Glutamatergic neuron (in vitro differentiated cells): ENCODE measurements around the gene AP2B1. TPM values are rescaled to one million over a fixed set of nuclear protein-coding genes. Genes with fewer than 3 reads are reported as not detected.

Experiments
- DNase-seq: peaks from one replicate; pipeline ENCODE4 v3.0.0; 2022
- H3K27ac Mint-ChIP-seq: one replicate; pipeline ENCODE4 v1.8.0; 2020; ENCODE audit warnings: mild to moderate bottlenecking, mixed read lengths, inconsistent platforms; ENCODE audit not compliant: unreplicated experiment
- H3K27me3 Mint-ChIP-seq: one replicate; pipeline ENCODE4 v1.8.0; 2020; ENCODE audit warnings: mild to moderate bottlenecking, moderate library complexity, mixed read lengths, inconsistent platforms; ENCODE audit not compliant: unreplicated experiment
- H3K36me3 Mint-ChIP-seq: one replicate; pipeline ENCODE4 v1.8.0; 2020; ENCODE audit warnings: mild to moderate bottlenecking, mixed read lengths, inconsistent platforms; ENCODE audit not compliant: unreplicated experiment
- H3K4me1 Mint-ChIP-seq: one replicate; pipeline ENCODE4 v1.8.0; 2020; ENCODE audit warnings: mild to moderate bottlenecking, low read depth, mixed read lengths, inconsistent platforms; ENCODE audit not compliant: unreplicated experiment
- H3K4me3 Mint-ChIP-seq: one replicate; pipeline ENCODE4 v1.8.0; 2020; ENCODE audit warnings: mild to moderate bottlenecking, mixed read lengths, inconsistent platforms; ENCODE audit not compliant: unreplicated experiment
- H3K9me3 Mint-ChIP-seq: one replicate; pipeline ENCODE4 v1.8.0; 2020; ENCODE audit warnings: mild to moderate bottlenecking, moderate library complexity, mixed read lengths, inconsistent platforms; ENCODE audit not compliant: unreplicated experiment
- CTCF ChIP-seq: fragments of 200-600 bp; sonication (generic); IDR thresholded peaks from one replicate; pipeline ENCODE4 v1.5.0; 2021; ENCODE audit not compliant: partially characterized antibody, unreplicated experiment
- total RNA-seq: library from RNA; stranded (reverse); fragmentation: NEBNext Ultra II Directional; extraction: Animal tissue kit (Norgen Biotek cat#: 25700); gene quantifications from one replicate; pipeline ENCODE4 v1.2.1, GENCODE V29; 2021; ENCODE audit not compliant: unreplicated experiment

The AP2B1 gene
- total RNA-seq, 1 donor from 2014 or later, result 316 TPM

- Mint-ChIP-seq H3K4me3 (no peak overlapping the region), H3K27me3 (no peaks in the 10 kb centered on the region), H3K36me3 (peaks cover 4% of the 10 kb centered on the region), H3K4me1 (peaks cover 17% of the 10 kb centered on the region), H3K9me3 (peaks cover 2% of the 10 kb centered on the region), H3K27ac (no peak overlapping the region)
- TF ChIP-seq CTCF, result no peak
- no peak for DNase-seq
Observed at GRCh38 chr17:35726953-35727460, 139.9 kb downstream of the AP2B1 start.

GRCh38 chr17:35727635-35728034 is 140.5 kb downstream of the AP2B1 start:
- H3K27me3 Mint-ChIP-seq, result peaks cover 1% of the 10 kb centered on the region
- H3K27ac Mint-ChIP-seq, result no peak overlapping the region
- H3K9me3 Mint-ChIP-seq, result peaks cover 5% of the 10 kb centered on the region
- DNase-seq, result no peak
- peaks cover 17% of the 10 kb centered on the region for H3K4me1 Mint-ChIP-seq
- TF ChIP-seq CTCF, result no peak
- peaks cover 4% of the 10 kb centered on the region for H3K36me3 Mint-ChIP-seq
- H3K4me3 Mint-ChIP-seq, result no peak overlapping the region

DNA sequence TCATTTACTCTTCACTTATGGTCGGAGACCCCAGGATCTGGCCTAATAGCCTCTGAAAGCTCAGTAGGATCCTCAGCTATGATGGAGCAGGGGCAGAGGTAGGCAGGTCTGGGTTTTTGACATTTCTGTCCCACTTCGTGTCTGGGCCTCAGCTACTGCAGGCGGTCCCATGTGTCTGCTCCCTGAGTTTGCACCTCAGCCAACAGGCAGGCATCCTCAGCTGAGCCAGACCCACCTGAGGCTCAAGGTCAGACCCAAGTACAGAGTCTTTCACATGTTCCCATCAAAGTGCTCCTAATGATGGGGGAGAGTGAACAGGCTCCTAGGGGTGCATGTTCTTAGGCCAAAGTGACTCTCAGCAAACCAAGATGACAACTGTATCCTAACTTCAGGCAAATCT is 141.4 kb downstream of the AP2B1 start:
- DNase-seq, result no peak
- peaks cover 5% of the 10 kb centered on the region for H3K9me3 Mint-ChIP-seq
- H3K36me3 Mint-ChIP-seq, result peaks cover 3% of the 10 kb centered on the region
- no peak overlapping the region for H3K27ac Mint-ChIP-seq
- H3K4me1 Mint-ChIP-seq, result peaks cover 17% of the 10 kb centered on the region
- no peak overlapping the region for H3K4me3 Mint-ChIP-seq
- TF ChIP-seq CTCF, result no peak
- peaks cover 1% of the 10 kb centered on the region for H3K27me3 Mint-ChIP-seq

GRCh38 chr17:35729405-35729833 is 142.3 kb downstream of the AP2B1 start:
- H3K4me1 Mint-ChIP-seq, result peaks cover 17% of the 10 kb centered on the region
- no peak overlapping the region for H3K4me3 Mint-ChIP-seq
- H3K27me3 Mint-ChIP-seq, result peaks cover 1% of the 10 kb centered on the region
- no peak overlapping the region for H3K27ac Mint-ChIP-seq
- no peak for TF ChIP-seq CTCF
- no peak for DNase-seq
- no peaks in the 10 kb centered on the region for H3K36me3 Mint-ChIP-seq
- peaks cover 5% of the 10 kb centered on the region for H3K9me3 Mint-ChIP-seq

DNA sequence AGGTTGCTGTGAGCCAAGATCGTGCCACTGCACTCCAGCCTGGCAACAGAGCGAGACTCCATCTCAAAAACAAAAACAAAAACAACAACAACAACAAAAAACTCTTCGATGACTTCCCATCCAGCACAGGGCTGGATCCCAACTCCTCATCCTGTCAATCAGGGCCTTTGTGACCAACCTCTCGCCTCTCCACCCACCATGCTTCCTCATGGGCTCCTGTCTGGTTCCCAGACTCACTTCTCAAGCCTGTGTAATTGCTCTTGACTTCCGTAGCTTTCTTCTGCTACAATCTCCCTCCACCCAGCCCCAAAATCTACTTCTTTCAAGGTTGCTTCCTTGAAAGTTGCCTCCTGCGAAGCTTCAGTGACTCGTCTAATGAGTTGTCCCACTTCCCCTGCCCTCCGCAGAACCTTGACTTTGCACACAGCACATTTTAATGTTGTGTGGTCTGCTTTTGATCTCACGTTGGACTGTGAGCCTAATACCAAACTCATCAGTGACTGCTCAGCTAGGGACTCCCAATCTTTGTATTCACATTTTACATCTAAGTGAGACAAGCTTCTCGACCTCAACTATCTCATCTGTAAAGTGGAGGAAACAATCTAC is 143.4 kb downstream of the AP2B1 start:
- no peak for DNase-seq
- Mint-ChIP-seq H3K4me3 (peak overlapping the region; percentile 75), H3K4me1 (peaks cover 13% of the 10 kb centered on the region), H3K36me3 (no peaks in the 10 kb centered on the region), H3K27ac (no peak overlapping the region), H3K27me3 (peaks cover 1% of the 10 kb centered on the region), H3K9me3 (peaks cover 6% of the 10 kb centered on the region)
- no peak for TF ChIP-seq CTCF
